Keratinocyte (primary cell): ENCODE measurements around the gene LIN9. TPM values are rescaled to one million over a fixed set of nuclear protein-coding genes. Genes with fewer than 3 reads are reported as not detected.

Experiments
- DNase-seq: peaks from one replicate; pipeline ENCODE4 v3.0.0-alpha.2; 2011; ENCODE audit warnings: low read depth, missing footprints, low spot score
- FAIRE-seq: peaks from 2 replicates; lab custom pipeline; 2011; peaks lifted over from hg19 to GRCh38; lab: Jason Lieb, UNC
- H2AFZ ChIP-seq: 2 replicates; pipeline ENCODE4 v1.6.0; 2012; ENCODE audit warnings: low read length, control low read depth, inconsistent platforms; ENCODE audit not compliant: control insufficient read depth
- H3K27ac ChIP-seq: 2 replicates; pipeline ENCODE4 v1.5.1; 2011; ENCODE audit warnings: low read length; ENCODE audit not compliant: control insufficient read depth, insufficient read depth
- H3K27me3 ChIP-seq: 3 replicates; pipeline ENCODE4 v1.6.0; 2011; ENCODE audit warnings: low read length; ENCODE audit not compliant: control insufficient read depth, insufficient read depth; ENCODE audit errors: extremely low read depth
- H3K36me3 ChIP-seq, 2 experiments: 2 replicates in 1 of 2; 3 replicates in 1 of 2; pipeline ENCODE4 v1.5.1; 2011; ENCODE audit warnings: low read length in 2 of 2, mild to moderate bottlenecking in 1 of 2; ENCODE audit not compliant: control insufficient read depth in 2 of 2, insufficient read depth in 2 of 2; ENCODE audit errors: extremely low read depth in 1 of 2
- H3K4me1 ChIP-seq: 3 replicates; pipeline ENCODE4 v1.5.1; 2011; ENCODE audit warnings: low read length; ENCODE audit not compliant: control insufficient read depth, insufficient read depth; ENCODE audit errors: extremely low read depth
- H3K4me2 ChIP-seq: 3 replicates; pipeline ENCODE4 v1.6.0; 2011; ENCODE audit warnings: low read depth, low read length; ENCODE audit not compliant: control insufficient read depth, insufficient read depth; ENCODE audit errors: extremely low read depth
- H3K4me3 ChIP-seq, 3 experiments: fragments of 200-600 bp in 1 of 3; sonication (generic) in 1 of 3; 2 replicates in 2 of 3; 3 replicates in 1 of 3; pipeline ENCODE4 v1.5.1; 2011 to 2016; ENCODE audit warnings: low read length in 3 of 3, mild to moderate bottlenecking in 3 of 3, control low read depth in 2 of 3, inconsistent platforms in 1 of 3, low read depth in 1 of 3, mixed read lengths in 1 of 3, mixed run types in 1 of 3, moderate library complexity in 1 of 3; ENCODE audit not compliant: control insufficient read depth in 2 of 3, insufficient read depth in 2 of 3; ENCODE audit errors: extremely low read depth in 1 of 3
- H3K79me2 ChIP-seq: 2 replicates; pipeline ENCODE4 v1.6.0; 2012; ENCODE audit warnings: low read length; ENCODE audit not compliant: control insufficient read depth, insufficient read depth
- H3K9ac ChIP-seq: 3 replicates; pipeline ENCODE4 v1.6.0; 2011; ENCODE audit warnings: low read length; ENCODE audit not compliant: control insufficient read depth, insufficient read depth; ENCODE audit errors: extremely low read depth
- H3K9me1 ChIP-seq: 3 replicates; pipeline ENCODE4 v1.6.0; 2011; ENCODE audit warnings: low read length; ENCODE audit not compliant: control insufficient read depth, insufficient read depth; ENCODE audit errors: extremely low read depth
- H3K9me3 ChIP-seq: 2 replicates; pipeline ENCODE4 v1.5.1; 2012; ENCODE audit warnings: low read depth, low read length; ENCODE audit not compliant: control insufficient read depth
- H4K20me1 ChIP-seq: 3 replicates; pipeline ENCODE4 v1.6.0; 2011; ENCODE audit warnings: low read length; ENCODE audit not compliant: control insufficient read depth, insufficient read depth; ENCODE audit errors: extremely low read depth
- CTCF ChIP-seq, 3 experiments: IDR thresholded peaks in 1 of 3; conservative IDR thresholded peaks in 1 of 3; optimal IDR thresholded peaks in 1 of 3; 2 replicates in 2 of 3; 3 replicates in 1 of 3; pipeline versions ENCODE3 to v1.5.1; 2011; ENCODE audit warnings: low read length in 3 of 3, mild to moderate bottlenecking in 3 of 3, moderate library complexity in 2 of 3, control low read depth in 1 of 3, inconsistent platforms in 1 of 3; ENCODE audit not compliant: insufficient read depth in 2 of 3; ENCODE audit errors: extremely low read depth in 1 of 3
- EZH2 ChIP-seq: IDR thresholded peaks from one replicate; pipeline ENCODE4 v1.6.1; 2012; ENCODE audit warnings: inconsistent platforms, mild to moderate bottlenecking, low read length, moderate library complexity
- dilution Hi-C: fragments of 300-500 bp; cut with MboI; formaldehyde crosslinking; loops from one replicate; pipeline ENCODE4 v1.7.0; 2020; ENCODE audit warnings: low sequenced_read_pairs; ENCODE audit not compliant: extremely low pct_ligation_motif_present
- polyA plus RNA-seq, 5 experiments: library from polyadenylated mRNA; depleted of rRNA in 3 of 5; stranded (reverse) in 3 of 5; stranded (forward) in 1 of 5; unstranded in 1 of 5; fragments of >200 nt; gene quantifications; 1 replicate in 1 of 5; 2 replicates in 3 of 5; 3 replicates in 1 of 5; pipeline versions ENCODE4 v1.2.1 to v1.2.3, GENCODE V29; 2011 to 2012; ENCODE audit warnings: missing spikeins in 2 of 5, low read depth in 1 of 5, low replicate concordance in 1 of 5

The LIN9 gene
- polyA plus RNA-seq, 1 donor (not counting 4 experiments of a cell fraction or from before 2014, with no cell fraction given): 5.6 TPM

GRCh38 chr1:226296911-226297310 lies 12.1 kb downstream of the LIN9 start:
- H3K27me3 ChIP-seq: no peaks in the 10 kb centered on the region
- H3K36me3 ChIP-seq: peaks cover 0 to 3% of the 10 kb centered on the region in 2 experiments
- no peak overlapping the region for H2AFZ ChIP-seq
- peaks cover 7% of the 10 kb centered on the region for H3K79me2 ChIP-seq
- dilution Hi-C loops: no loop called here
- no peak overlapping the region for H3K9ac ChIP-seq
- H4K20me1 ChIP-seq: no peaks in the 10 kb centered on the region
- no peak overlapping the region for H3K4me3 ChIP-seq
- no peaks in the 10 kb centered on the region for H3K9me3 ChIP-seq
- FAIRE-seq (no peak), DNase-seq (no peak)
- no peak overlapping the region for H3K27ac ChIP-seq
- no peaks in the 10 kb centered on the region for H3K9me1 ChIP-seq
- TF ChIP-seq EZH2 (no peak), CTCF (optimal IDR thresholded peaks at IDR 0.05 in 1 of 3, IDR thresholded peaks at IDR 0.05 in 1 of 3, conservative IDR thresholded peaks at IDR 0.05 in 1 of 3; ENCODE audit: extremely low read depth in 1 of 3, insufficient read depth in 2 of 3, low read length in 3 of 3) (no peak)
- no peaks in the 10 kb centered on the region for H3K4me1 ChIP-seq
- no peak overlapping the region for H3K4me2 ChIP-seq

- Histone ChIP-seq H3K9me3 (no peaks in the 10 kb centered on the region), H2AFZ (no peak overlapping the region), H3K9me1 (no peaks in the 10 kb centered on the region), H3K79me2 (no peaks in the 10 kb centered on the region), H3K4me3 (no peak overlapping the region), H3K27ac (no peak overlapping the region), H3K4me2 (no peak overlapping the region), H3K27me3 (no peaks in the 10 kb centered on the region), H3K4me1 (no peaks in the 10 kb centered on the region), H3K36me3 (peaks cover 0 to 3% of the 10 kb centered on the region in 2 experiments), H4K20me1 (no peaks in the 10 kb centered on the region), H3K9ac (no peak overlapping the region)
- dilution Hi-C loops: no loop called here
- FAIRE-seq (no peak), DNase-seq (no peak)
- TF ChIP-seq CTCF (optimal IDR thresholded peaks at IDR 0.05 in 1 of 3, IDR thresholded peaks at IDR 0.05 in 1 of 3, conservative IDR thresholded peaks at IDR 0.05 in 1 of 3; ENCODE audit: extremely low read depth in 1 of 3, insufficient read depth in 2 of 3, low read length in 3 of 3) (no peak), EZH2 (no peak)
Observed at GRCh38 chr1:226293553-226293920, 15.4 kb downstream of the LIN9 start.
